HL-60/S4 treated with phorbol 12-myristate 13-acetate at 8.2 ng/mL for 4 days and 3 days (cell line): ENCODE measurements around the gene FARSA.
"Not testable (repeated sequence)": the region's sequence is repeated elsewhere in the genome, so short reads cannot be mapped to it uniquely, and the experiment has no call there.

Experiments used
- in situ Hi-C: fragments of 300-500 bp; cut with MboI; formaldehyde crosslinking; loops from 2 replicates; pipeline ENCODE4 v1.15.0; 2022; ENCODE audit warnings: low sequenced_read_pairs

The FARSA gene

GRCh38 chr19:12933287-12934072 lies at the start of gene FARSA:
TSS of gene FARSA (minus strand) at chr19:12933711. CDS start at chr19:12933696, 15 bp downstream.
- in situ Hi-C loops, result no loop called here

- in situ Hi-C loops, result loop anchor here (25.0 kb wide), 1 partner anchor 604 kb away; no protein-coding TSS in a partner anchor
Observed at GRCh38 chr19:12983091-12983490, 49.6 kb upstream of the FARSA start.

- in situ Hi-C loops, result loop anchor here (25.0 kb wide), 1 partner anchor 605 kb away; no protein-coding TSS in a partner anchor
Observed at GRCh38 chr19:12982648-12983047, 49.1 kb upstream of the FARSA start.

- in situ Hi-C loops, result loop anchor here (25.0 kb wide), 1 partner anchor 607 kb away; no protein-coding TSS in a partner anchor
Observed at GRCh38 chr19:12979974-12980373, 46.5 kb upstream of the FARSA start.

- in situ Hi-C loops, result loop anchor here (25.0 kb wide), 1 partner anchor 611 kb away; no protein-coding TSS in a partner anchor
Observed at GRCh38 chr19:12976109-12976508, 42.6 kb upstream of the FARSA start.

GRCh38 chr19:12975221-12975741 lies 41.8 kb upstream of the FARSA start:
- in situ Hi-C loops, result loop anchor here (25.0 kb wide), 1 partner anchor 612 kb away; no protein-coding TSS in a partner anchor

- in situ Hi-C loops, result loop anchor here (5.0 to 25.0 kb wide), 2 partner anchors 118 to 613 kb away; no protein-coding TSS in a partner anchor
Observed at GRCh38 chr19:12974301-12975220, 41.0 kb upstream of the FARSA start.

GRCh38 chr19:12973236-12973635 lies 39.7 kb upstream of the FARSA start:
- in situ Hi-C loops, result loop anchor here (5.0 kb wide), 1 partner anchor 119 kb away; no protein-coding TSS in a partner anchor

GRCh38 chr19:12970070-12970820 lies 36.7 kb upstream of the FARSA start:
- in situ Hi-C loops, result loop anchor here (5.0 kb wide), 1 partner anchor 122 kb away; no protein-coding TSS in a partner anchor

GRCh38 chr19:12969292-12969988 lies 35.9 kb upstream of the FARSA start, which contains the start of gene DAND5:
TSS of gene DAND5 (plus strand) at chr19:12969576. CDS start at chr19:12969661, 85 bp downstream.
- in situ Hi-C loops, result no loop called here

- in situ Hi-C loops, result no loop called here
Observed at GRCh38 chr19:12967907-12968306, 34.4 kb upstream of the FARSA start.

- in situ Hi-C loops, result no loop called here
Observed at GRCh38 chr19:12965812-12966135, 32.3 kb upstream of the FARSA start.

- in situ Hi-C loops, result no loop called here
Observed at GRCh38 chr19:12965017-12965811, 31.7 kb upstream of the FARSA start.

- in situ Hi-C loops, result no loop called here
Observed at GRCh38 chr19:12959481-12959880, 26.0 kb upstream of the FARSA start.

GRCh38 chr19:12957389-12957952 lies 24.0 kb upstream of the FARSA start:
- in situ Hi-C loops, result not testable (repeated sequence)

- in situ Hi-C loops, result no loop called here
Observed at GRCh38 chr19:12956446-12957388, 23.2 kb upstream of the FARSA start, which contains the start of gene GADD45GIP1. TSS of gene GADD45GIP1 (minus strand) at chr19:12957223. CDS start at chr19:12957212, 11 bp downstream.

- in situ Hi-C loops, result no loop called here
Observed at GRCh38 chr19:12955996-12956395, 22.5 kb upstream of the FARSA start.
